A549 (cell line): Measurements from ENCODE around the gene SNRK. TPM values are rescaled to one million over a fixed set of nuclear protein-coding genes. Genes with fewer than 3 reads are reported as not detected.

Source experiments
- ATAC-seq, 2 experiments: fragments of 200-7000 bp in 1 of 2; fragments of >200 bp in 1 of 2; cut with Nextera tagmentation in 1 of 2; cut with Tn5 transposase in 1 of 2; 3 replicates each; pipeline versions ENCODE4 v1.8.0 to v1.9.1; 2018 to 2020; ENCODE audit warnings: mild to moderate bottlenecking in 1 of 2, moderate library complexity in 1 of 2
- CTCF ChIA-PET: fragments of 300-600 bp; sonication (Branson Sonifier 250); formaldehyde crosslinking; extraction: SDS; loops from one replicate; lab custom pipeline; 2021; ENCODE audit warnings: antibody characterized with exemption, inconsistent platforms; lab: Yijun Ruan, JAX
- POLR2A ChIA-PET: fragments of 350-600 bp; formaldehyde crosslinking; extraction: SDS; loops from one replicate; lab custom pipeline; 2021; ENCODE audit warnings: antibody characterized with exemption, inconsistent platforms; lab: Yijun Ruan, JAX
- DNase-seq, 2 experiments: peaks; one replicate each; pipeline versions ENCODE4 v3.0.0 to v3.0.0-alpha.2; 2011 to 2016; ENCODE audit warnings: low read depth in 1 of 2, low spot score in 1 of 2
- FAIRE-seq: peaks from 2 replicates; lab custom pipeline; 2011; peaks lifted over from hg19 to GRCh38; lab: Jason Lieb, UNC
- H3K27ac ChIP-seq, 2 experiments: fragments of >200 bp; sonication (Bioruptor Twin); formaldehyde crosslinking; 3 replicates each; pipeline ENCODE4 v1.5.1; 2016 to 2017
- H3K4me1 ChIP-seq: fragments of >200 bp; sonication (Bioruptor Twin); formaldehyde crosslinking; 3 replicates; pipeline ENCODE4 v1.6.1; 2016
- H3K4me2 ChIP-seq: fragments of >200 bp; sonication (Bioruptor Twin); formaldehyde crosslinking; 3 replicates; pipeline ENCODE4 v1.6.1; 2016
- H3K4me3 ChIP-seq: fragments of >200 bp; sonication (Bioruptor Twin); formaldehyde crosslinking; 3 replicates; pipeline ENCODE4 v1.5.1; 2016
- H3K9me3 ChIP-seq: fragments of >200 bp; sonication (Bioruptor Twin); formaldehyde crosslinking; 3 replicates; pipeline ENCODE4 v1.6.1; 2016
- BHLHE40 ChIP-seq: IDR thresholded peaks from 2 replicates; pipeline ENCODE4 v1.6.1; 2012; ENCODE audit warnings: low read depth, low read length, inconsistent platforms
- CTCF ChIP-seq: fragments of >200 bp; sonication (Bioruptor Twin); formaldehyde crosslinking; IDR thresholded peaks from 3 replicates; pipeline ENCODE4 v1.5.1; 2016
- EHF ChIP-seq: fragments of 250-450 bp; sonication (Bioruptor Pico); IDR thresholded peaks from 2 replicates; pipeline ENCODE4 v1.5.0; 2020; ENCODE audit warnings: mild to moderate bottlenecking
- FOSB ChIP-seq: fragments of 250-450 bp; sonication (Bioruptor Pico); IDR thresholded peaks from 2 replicates; pipeline ENCODE4 v1.5.0; 2020; ENCODE audit warnings: mild to moderate bottlenecking, moderate library complexity
- GATA3 ChIP-seq: IDR thresholded peaks from 2 replicates; pipeline ENCODE4 v1.6.1; 2012; ENCODE audit warnings: borderline replicate concordance
- HES2 ChIP-seq: fragments of >200 bp; sonication (Bioruptor Twin); formaldehyde crosslinking; IDR thresholded peaks from 2 replicates; pipeline ENCODE4 v1.6.1; 2016
- HMGXB4 ChIP-seq: fragments of 250-450 bp; sonication (Bioruptor Pico); IDR thresholded peaks from 2 replicates; pipeline ENCODE4 v1.5.0; 2021; ENCODE audit warnings: mild to moderate bottlenecking, moderate library complexity, borderline replicate concordance
- HOXB13 ChIP-seq: fragments of 250-450 bp; sonication (Bioruptor Pico); IDR thresholded peaks from 2 replicates; pipeline ENCODE4 v1.5.0; 2020; ENCODE audit warnings: low read depth, mild to moderate bottlenecking, moderate library complexity
- JUNB ChIP-seq: fragments of >200 bp; sonication (Bioruptor Twin); formaldehyde crosslinking; IDR thresholded peaks from 2 replicates; pipeline ENCODE4 v1.6.1; 2016
- KDM5A ChIP-seq: fragments of 200-600 bp; sonication (generic); IDR thresholded peaks from 2 replicates; pipeline ENCODE4 v1.6.1; 2016; ENCODE audit warnings: antibody characterized with exemption, mild to moderate bottlenecking
- MAFK ChIP-seq: fragments of 450-650 bp; IDR thresholded peaks from 2 replicates; pipeline ENCODE4 v1.6.1; 2014; ENCODE audit not compliant: partially characterized antibody
- NFE2L2 ChIP-seq: fragments of 150-350 bp; conservative IDR thresholded peaks from 2 replicates; pipeline ENCODE4 v1.6.1; 2014; ENCODE audit warnings: low read length
- NR3C1 ChIP-seq: fragments of >200 bp; sonication (Bioruptor Twin); formaldehyde crosslinking; IDR thresholded peaks from 3 replicates; pipeline ENCODE4 v1.6.1; 2017
- PBX3 ChIP-seq: IDR thresholded peaks from 2 replicates; pipeline ENCODE4 v1.6.1; 2012
- SMC3 ChIP-seq: fragments of >200 bp; sonication (Bioruptor Twin); formaldehyde crosslinking; IDR thresholded peaks from 3 replicates; pipeline ENCODE4 v1.6.1; 2018; ENCODE audit warnings: inconsistent platforms
- TFCP2L1 ChIP-seq: fragments of 250-450 bp; sonication (Bioruptor Pico); IDR thresholded peaks from 2 replicates; pipeline ENCODE4 v1.5.0; 2021; ENCODE audit warnings: mild to moderate bottlenecking
- WGBS: methylation state at CpG from one replicate; pipeline ENCODE4 v1.1.6; 2017; ENCODE audit errors: missing lambda C conversion rate; 5-methylcytosine and 5-hydroxymethylcytosine counted together
- polyA plus RNA-seq, 4 experiments: library from polyadenylated mRNA; depleted of rRNA in 3 of 4; stranded (reverse); fragments of >200 nt; fragmentation: RNase III in 1 of 4; extraction: RNeasy Plus Mini Kit Qiagen cat#74134 plus additional on column Dnase treatment in 1 of 4; gene quantifications; 2 replicates in 3 of 4; 3 replicates in 1 of 4; pipeline ENCODE4 v1.2.3, GENCODE V29; 2011 to 2017
- TF ChIP-seq, protein P1 (sequence below): fragments of 150-350 bp; IDR thresholded peaks from 2 replicates; pipeline ENCODE4 v1.6.1; 2014; ENCODE audit warnings: low read depth, mild to moderate bottlenecking, low read length

SNRK gene
- polyA plus RNA-seq, 2 of the 4 experiments (the other 2 are of a cell fraction) = 3.5 to 7.2 TPM

GRCh38 chr3:43372007-43372740 is 85.8 kb downstream of the SNRK start:
- CTCF ChIA-PET = no interaction called here
- no peak overlapping the region for H3K4me3 ChIP-seq
- H3K4me1 ChIP-seq = no peaks in the 10 kb centered on the region
- no peak overlapping the region for H3K27ac ChIP-seq
- FAIRE-seq (no peak), DNase-seq (no peak), ATAC-seq (no peak)
- POLR2A ChIA-PET = no interaction called here
- no peaks in the 10 kb centered on the region for H3K9me3 ChIP-seq
- WGBS = 88% methylated on average over 10 of the region's 10 CpGs
- no peak for TF ChIP-seq TFCP2L1 (CRISPR knock-in tag)
- TF ChIP-seq, all 56 proteins: peak for 0
- no peak overlapping the region for H3K4me2 ChIP-seq

DNA sequence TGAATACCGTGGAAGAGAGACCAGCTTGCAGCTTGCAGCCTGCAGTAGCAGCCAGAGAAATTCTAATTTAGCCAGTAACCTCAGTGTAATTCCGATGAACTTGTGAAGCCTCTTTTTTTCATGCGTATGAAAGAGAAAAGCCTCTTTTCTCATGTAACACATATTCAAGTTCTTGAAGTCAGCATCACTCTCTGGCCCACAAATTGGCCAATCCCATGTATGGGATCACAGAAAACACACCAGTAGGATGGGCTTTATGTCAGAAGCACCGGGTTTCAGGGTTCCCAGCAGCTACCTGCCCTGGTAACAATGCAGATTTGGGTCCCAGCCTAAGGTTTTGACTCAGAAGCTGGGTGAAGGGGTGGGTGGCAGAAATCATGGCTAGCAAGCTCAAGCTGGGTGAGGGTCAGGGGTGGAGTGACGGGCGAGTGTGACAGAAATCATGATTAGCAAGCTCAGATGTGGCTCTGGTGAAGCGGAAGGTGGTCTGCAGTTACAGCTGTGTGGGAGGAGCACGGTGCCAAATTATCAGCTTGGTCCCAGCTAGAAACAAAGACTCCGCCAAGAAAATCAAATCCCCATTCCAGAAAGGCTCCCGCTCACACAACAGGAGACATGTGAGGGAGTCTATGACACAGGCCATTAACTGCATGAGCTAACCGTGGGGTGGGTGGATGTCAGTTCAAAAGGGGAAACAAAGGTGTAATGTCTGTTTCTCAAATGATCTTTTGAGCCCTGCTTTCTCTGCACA is 86.6 kb downstream of the SNRK start:
- ChIA-PET POLR2A (no interaction called here), CTCF (no interaction called here)
- WGBS = 91% methylated on average over 11 of the region's 11 CpGs
- no peak for DNase-seq
- H3K4me2 ChIP-seq = no peak overlapping the region
- H3K27ac ChIP-seq = no peak overlapping the region
- no peak for ATAC-seq
- TF ChIP-seq, protein P1, sequence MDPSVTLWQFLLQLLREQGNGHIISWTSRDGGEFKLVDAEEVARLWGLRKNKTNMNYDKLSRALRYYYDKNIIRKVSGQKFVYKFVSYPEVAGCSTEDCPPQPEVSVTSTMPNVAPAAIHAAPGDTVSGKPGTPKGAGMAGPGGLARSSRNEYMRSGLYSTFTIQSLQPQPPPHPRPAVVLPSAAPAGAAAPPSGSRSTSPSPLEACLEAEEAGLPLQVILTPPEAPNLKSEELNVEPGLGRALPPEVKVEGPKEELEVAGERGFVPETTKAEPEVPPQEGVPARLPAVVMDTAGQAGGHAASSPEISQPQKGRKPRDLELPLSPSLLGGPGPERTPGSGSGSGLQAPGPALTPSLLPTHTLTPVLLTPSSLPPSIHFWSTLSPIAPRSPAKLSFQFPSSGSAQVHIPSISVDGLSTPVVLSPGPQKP = no peak
- TF ChIP-seq HMGXB4 (CRISPR knock-in tag) = no peak
- no peak for TF ChIP-seq HOXB13 (CRISPR knock-in tag)
- TF ChIP-seq PBX3 = no peak
- TF ChIP-seq CTCF = no peak
- TF ChIP-seq SMC3 = no peak
- no peak for TF ChIP-seq KDM5A
- no peak for TF ChIP-seq NFE2L2
- TF ChIP-seq EHF (CRISPR knock-in tag) = no peak
- no peak for TF ChIP-seq GATA3
- no peak for TF ChIP-seq TFCP2L1 (CRISPR knock-in tag)
- no peak for TF ChIP-seq MAFK
- TF ChIP-seq FOSB = no peak
- TF ChIP-seq JUNB = no peak
- no peak for TF ChIP-seq BHLHE40
- no peak for TF ChIP-seq NR3C1
- no peak for TF ChIP-seq HES2
- no peaks in the 10 kb centered on the region for H3K9me3 ChIP-seq
- no peak for FAIRE-seq
- no peaks in the 10 kb centered on the region for H3K4me1 ChIP-seq
- H3K4me3 ChIP-seq = no peak overlapping the region
